HG02798 (cell line): Measurements from ENCODE around the gene FBXO42.

Source experiments
- ATAC-seq: cut with Tn5 transposase; IDR thresholded peaks from one replicate; pipeline ENCODE4 v1.9.1; 2021; ENCODE audit warnings: mild to moderate bottlenecking; ENCODE audit not compliant: unreplicated experiment, poor library complexity

Gene FBXO42

DNA sequence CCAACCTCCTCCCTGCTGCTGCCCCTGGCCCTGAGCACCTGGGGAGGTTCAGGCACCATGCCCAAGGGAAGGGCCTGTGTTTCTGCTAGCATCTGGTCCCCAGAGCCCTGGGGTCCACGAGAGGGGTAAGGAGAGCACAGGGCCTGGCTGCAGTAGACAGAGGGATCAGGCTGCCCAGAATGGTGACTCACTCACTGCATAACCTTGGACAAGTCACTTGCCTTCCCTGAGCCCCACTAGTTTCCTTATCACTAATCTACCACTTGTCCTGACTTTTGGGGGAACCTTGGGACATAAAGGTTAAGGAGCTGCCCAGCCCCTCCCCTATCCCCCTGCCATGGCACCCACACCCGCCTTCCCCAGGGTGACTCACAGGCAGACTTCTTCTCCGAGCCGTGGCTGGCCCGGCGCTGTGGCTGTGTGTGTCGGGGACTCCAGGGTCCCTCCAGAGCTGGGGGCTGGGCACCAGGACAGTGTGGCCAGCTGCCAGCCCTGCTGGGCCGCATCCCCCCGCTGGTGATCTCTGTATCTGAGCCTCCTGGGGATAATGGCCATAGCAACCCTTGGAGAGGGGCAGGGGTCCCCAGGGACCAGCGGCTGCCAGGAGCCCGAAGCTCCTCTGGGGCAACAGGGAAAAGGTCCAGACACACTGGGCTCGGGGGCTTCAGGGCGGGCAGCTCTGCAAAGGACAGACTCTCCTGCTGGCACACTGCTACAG, 143.9 kb downstream of the FBXO42 start:
- ATAC-seq = no peak

DNA sequence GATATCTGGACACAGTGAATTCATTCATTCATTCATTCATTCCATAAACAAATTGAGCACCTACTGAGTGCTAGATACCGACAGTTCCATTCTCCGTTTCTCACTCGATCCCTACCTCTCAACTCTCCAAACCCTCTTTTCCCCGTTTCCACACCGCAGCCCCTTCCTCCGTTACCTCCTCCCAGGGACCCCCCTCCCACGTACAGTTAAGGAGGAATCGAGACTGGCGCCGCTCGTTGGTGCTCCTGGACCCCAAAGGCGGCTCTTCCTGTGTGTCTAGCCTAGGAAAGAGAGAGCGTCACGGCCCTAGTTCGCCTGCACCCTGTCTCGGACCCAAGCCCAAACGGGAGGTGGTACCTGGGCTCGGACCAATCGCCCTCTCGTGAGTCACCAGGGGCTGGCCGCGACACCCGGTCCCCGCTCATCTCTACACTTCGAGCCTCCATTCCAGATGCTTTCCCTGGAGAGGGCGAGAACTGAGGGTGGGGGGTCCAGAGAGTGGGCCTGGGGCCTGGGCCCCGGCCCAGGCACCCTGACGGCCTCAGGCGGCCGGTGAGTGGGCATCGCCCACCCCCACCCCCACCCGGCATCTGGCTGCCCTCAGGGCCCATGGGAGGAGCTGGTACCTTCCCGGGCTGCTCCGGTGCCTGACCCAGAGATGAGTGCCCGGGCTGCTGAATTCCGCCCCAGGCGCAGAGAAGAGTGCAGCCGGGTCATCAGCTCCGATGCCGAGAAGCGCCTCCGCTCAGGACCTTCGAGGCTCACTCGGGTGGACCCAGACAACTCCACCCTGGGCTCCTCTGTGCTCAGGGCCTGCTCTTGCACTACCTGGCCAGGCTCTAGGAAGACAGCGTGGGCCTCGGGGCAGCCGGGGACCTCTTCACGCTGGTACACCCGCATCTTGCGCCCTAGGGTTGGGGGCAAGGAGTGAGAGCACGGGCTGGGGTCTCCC, 144.7 kb downstream of the FBXO42 start:
- no peak for ATAC-seq

DNA sequence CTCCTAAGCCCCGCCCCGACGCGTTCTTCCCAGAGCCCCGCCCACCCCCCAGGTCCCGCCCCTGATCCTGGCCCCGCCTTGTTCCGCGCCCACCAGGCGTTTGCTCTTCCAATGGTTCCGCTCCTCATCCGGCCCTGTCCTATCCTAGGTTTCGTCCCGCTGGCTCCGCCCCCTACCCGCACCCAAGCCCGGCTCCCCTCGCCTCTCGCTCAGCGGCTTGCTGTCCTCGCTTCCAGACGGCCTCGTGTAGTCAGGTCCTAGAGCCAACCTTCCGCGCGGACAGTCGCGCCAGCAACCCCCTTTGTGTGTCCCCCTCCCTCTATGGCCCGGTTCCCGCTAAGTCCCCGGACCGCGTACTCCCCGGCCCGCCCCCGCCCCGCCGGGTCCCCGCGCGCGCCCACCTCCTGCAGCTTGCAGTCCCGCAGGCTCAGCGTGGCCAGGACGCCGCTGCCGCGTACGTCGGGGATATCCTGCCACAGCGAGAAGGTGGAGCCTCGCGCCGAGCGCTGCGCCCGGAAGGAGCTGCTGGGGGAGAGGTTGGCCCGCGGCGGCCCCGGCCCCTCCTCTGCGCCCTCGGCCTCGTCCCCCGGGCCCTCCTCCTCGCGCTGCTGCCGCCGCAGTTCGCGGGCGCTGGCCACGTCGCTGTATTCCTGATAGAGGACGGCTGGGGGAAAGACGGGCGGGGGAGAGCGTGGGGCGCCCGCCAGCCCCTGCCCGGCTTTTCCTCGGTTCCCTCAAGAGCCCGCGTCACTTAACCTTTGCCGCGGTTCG, 145.5 kb downstream of the FBXO42 start:
- peak; percentile 74 for ATAC-seq

DNA sequence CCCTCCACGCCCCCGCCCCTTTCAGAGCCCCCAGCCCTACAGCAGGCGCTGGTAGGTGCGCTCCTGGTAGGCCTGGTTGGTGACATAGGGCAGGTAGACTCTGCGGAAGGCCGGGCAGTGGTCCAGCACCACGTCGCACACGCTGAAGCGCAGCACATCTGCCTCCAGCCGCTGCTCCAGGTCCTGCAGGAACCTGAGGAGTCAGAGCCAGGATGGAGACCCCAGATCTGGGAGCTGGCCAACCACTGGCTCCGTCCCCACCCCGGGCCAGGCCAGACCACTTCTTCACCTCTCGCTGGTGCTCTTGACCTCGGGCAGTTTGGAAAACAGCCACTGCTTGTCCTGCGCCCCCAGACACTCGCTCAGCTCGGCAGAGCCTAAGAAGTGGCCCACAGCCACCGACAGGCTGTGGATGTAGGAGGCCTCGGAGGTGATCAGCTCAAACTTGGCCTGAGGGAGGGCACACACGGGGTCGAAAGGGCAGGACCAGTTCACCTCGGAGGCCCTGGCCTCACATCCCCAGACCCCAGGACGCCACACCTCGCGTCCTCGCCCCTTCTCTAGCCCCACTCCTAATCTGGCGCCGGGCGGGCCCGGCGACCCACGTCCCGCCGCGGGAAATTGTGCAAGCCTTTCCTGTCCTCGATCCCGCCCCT, 146.3 kb downstream of the FBXO42 start:
- no peak for ATAC-seq

DNA sequence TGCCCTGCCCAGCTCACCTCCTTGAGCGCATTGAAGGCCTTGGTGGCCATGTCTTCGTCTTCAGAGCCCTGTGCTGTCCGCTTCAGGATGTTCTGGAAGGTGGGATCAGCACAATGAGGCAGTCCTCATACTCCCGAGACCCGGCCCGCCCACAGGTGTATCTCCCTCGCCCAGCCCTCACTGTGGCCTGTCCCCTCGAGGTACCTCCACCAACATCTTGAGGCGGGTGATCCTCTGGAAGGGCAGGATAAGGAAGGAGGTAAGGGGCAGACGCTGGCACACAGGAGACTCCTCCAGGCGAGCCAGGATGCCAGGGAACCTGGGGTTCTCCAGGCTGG, 147.0 kb downstream of the FBXO42 start:
- ATAC-seq = no peak

DNA sequence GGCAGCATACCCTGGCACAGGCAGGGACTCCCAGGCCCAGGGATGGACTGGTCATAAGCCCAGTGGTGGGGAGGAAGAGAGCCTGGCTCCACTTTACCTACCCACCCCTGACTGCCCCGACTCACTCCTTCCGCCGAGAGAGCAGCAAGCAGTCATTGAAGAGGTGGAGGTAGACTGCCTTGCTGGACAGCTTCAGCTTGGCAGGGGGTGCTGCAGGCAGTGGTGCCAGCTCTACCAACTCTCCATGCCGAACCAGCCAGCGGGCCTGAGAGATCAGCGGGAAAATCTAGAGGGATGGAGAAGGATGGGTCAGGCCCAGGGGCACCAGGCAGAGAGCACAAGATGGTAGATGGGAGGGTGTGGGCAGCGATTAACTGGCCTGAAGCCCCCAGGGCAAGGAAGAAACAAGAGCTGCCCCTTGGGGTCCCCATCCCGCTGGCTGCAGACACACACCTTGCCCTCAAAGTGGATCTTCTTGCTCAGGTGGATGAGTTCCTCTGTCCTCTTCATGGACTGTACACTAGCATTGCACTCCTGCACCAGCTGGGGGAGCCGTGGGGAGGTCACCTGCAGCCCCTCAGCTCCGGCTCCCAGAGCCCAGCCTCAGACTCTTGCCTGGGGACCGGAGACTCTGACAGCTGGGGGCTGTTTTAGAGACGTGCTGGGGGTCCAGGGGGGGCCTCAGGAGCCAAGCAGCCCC, 147.5 kb downstream of the FBXO42 start:
- no peak for ATAC-seq

DNA sequence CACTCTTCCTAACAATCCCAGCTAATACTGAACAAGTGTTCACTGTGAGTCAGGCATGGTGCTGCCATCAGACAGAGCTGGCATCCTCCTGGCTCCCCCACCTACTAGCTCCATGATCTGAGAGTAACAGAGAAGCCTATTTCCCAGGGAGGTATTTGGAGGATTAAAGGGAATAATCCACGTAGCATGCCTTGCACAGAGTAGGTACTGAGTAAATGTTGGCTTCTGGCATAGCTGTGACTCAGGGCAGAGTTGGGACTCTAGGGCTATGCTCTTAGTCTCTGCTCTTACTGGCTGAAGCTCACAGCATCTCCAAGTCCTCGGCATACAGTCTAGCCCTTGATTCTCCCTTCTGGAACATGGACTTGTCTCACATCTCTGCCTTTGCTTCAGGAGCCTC, 148.1 kb downstream of the FBXO42 start:
- no peak for ATAC-seq

DNA sequence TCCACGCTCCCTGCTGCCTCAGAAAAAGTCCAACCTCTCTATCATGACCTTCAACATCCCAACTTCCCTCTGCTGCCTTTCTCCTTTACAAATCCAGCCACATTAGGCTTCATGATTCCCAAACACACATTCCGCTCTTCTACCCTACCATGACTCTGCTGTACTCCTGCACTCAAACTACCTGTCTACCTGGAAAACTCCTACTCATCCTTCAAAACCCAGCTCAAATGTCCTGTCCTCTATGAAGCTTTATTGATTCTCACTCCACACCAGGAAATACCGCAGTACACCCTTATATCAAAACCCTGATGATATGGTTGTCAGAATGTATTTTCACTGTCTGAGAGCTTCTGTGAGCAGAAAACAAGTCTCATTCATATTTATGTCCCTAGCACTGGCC, 148.7 kb downstream of the FBXO42 start:
- no peak for ATAC-seq

DNA sequence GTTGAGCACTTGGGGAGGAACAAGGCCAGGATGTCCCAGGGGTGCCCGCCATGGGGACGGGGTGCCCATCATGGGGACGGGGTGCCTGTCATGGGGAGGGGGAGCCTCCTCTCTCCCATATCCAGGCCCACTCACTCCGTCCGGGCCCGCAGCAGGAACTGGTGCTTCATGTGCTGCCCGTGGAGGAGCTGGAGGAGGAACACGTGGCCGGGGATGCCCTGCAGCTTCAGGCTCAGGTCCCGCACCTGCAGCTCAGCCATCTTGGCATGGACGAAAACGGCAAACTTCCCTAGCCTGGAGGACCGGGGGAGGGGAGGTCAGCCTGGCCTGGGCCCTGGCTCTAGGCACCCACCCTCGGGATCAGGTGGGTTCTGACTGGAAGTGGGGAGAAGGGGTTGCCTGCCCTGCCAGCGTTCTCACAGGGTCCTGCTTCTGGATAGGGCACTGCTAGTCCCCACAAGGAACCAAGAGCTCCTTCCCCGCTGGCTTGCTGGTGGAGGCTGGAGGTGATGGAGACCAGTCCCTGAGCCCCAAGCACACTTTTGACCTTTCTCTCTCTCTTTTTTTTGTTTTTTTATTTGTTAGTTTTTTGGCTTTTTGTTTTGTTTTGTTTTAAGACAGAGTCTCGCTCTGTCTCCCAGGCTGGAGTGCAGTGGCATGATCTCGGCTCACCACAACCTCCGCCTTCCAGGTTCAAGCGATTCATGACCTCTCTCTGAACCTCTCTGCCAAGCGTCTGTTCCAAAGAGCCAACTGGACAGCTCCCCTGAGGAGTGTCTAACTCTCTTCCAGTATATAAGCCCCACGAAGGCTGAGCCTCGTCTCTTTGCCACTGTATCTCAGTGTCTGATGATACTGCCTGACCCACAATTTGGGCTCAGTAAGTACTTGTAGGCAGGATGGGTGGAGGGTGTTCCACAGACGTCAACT, 149.7 kb downstream of the FBXO42 start:
- no peak for ATAC-seq

DNA sequence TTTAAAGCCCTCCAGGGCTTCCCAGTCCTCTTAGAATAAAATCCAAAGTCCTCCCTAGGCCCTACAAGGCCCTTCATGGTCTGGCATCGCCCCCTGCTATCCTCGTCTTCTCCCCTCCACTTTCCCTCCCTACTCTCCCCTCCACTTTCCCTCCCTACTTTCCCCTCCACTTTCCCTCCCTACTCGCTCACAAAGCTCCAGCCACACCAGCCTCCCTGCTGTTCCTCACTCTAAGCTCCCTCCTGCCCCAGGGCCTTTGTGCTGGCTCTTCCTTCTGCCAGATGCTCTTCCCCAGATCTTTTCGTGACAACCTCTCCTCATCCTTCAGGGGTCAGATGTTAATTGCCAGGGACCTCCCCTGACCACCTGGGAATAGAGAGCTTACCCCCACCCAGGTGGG, 152.6 kb downstream of the FBXO42 start:
- no peak for ATAC-seq

DNA sequence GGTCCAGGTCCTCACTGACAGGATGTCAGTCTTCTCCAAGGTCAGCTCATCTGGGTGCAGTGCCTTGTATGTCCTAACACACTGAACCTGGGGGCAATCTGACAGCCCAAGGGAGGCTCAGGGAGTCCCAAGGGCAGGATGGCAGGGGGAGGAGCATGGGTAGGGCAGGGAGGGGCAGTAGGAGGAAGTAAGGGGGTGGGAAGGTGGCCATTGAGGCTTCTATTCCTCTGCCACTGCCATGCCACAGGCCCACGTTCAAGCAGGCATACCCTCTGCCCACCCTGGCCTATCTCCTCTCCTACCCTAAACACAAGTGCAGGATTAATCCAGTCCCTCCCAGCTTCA, 153.2 kb downstream of the FBXO42 start:
- no peak for ATAC-seq

DNA sequence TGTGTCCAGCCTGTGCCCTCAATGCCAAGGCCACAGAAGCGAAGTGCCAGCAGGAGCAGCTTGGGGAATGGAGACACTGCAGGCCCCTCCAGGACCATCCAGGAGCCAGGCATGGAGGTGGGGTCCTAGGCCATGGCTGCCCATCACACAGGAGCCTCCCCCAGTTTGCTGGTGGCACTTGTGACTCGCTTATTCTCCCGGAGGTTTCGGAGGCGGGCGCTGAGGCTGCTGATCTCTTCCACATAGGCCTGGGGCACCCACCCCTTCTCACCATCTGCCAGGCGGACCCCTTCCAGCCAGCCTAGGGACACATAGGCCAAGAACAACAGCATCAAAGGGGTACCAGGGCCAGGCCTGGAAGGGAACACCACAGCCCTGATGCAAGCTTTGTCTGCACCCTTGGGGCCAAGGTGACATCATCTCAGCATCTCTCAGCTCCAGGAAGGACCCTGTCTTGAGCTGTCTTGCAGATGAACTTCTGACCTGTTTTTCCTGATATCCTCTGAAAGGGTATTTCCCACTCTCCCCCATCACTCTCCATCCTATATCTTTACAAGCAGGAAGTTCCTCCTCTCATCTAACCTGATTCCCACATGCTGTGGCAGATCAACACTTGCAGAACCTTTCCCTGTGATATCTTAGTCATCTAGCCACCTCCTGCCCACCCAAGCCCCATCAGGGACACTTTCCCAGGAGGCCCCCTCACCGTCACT, 153.7 kb downstream of the FBXO42 start:
- ATAC-seq = no peak

DNA sequence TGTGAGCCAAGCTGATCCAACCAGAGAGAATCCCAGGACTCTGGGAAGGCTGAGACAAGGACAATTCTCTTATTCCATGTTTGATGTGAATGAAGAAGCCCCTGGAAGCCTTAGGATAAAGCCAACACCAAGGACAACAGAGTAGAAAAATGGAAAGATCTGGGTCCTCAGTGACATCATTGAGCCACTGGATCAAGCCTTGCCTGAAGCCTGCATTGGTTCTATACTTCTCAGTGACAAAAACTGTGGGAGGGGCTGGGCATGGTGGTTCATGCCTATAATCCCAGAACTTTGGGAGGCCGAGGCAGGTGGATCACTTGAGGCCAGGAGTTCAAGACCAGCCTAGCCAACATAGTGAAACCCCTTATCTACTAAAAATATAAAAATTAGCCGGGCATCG, 155.4 kb downstream of the FBXO42 start:
- ATAC-seq = no peak
